Nephron (organoid): ENCODE data around the gene CST8.

Experiments
- H3K27ac Mint-ChIP-seq, 3 experiments: 2 replicates each; pipeline ENCODE4 v1.8.0; 2020; ENCODE audit warnings: mixed read lengths in 3 of 3, mild to moderate bottlenecking in 2 of 3, moderate library complexity in 1 of 3
- H3K27me3 Mint-ChIP-seq: 2 replicates; pipeline ENCODE4 v1.8.0; 2021; ENCODE audit warnings: low read depth, mild to moderate bottlenecking, moderate library complexity, mixed read lengths
- H3K36me3 Mint-ChIP-seq: 2 replicates; pipeline ENCODE4 v1.8.0; 2020; ENCODE audit warnings: low read depth, mixed read lengths
- H3K4me1 Mint-ChIP-seq: 2 replicates; pipeline ENCODE4 v1.8.0; 2020; ENCODE audit warnings: mixed read lengths
- H3K4me3 Mint-ChIP-seq, 3 experiments: 2 replicates each; pipeline ENCODE4 v1.8.0; 2020; ENCODE audit warnings: mild to moderate bottlenecking in 3 of 3, mixed read lengths in 3 of 3, moderate library complexity in 2 of 3
- H3K9me3 Mint-ChIP-seq: 2 replicates; pipeline ENCODE4 v1.8.0; 2020; ENCODE audit warnings: mixed read lengths
- CTCF ChIP-seq, 3 experiments: fragments of 200-600 bp; sonication (generic); IDR thresholded peaks; one replicate each; pipeline ENCODE4 v1.5.0; 2021; ENCODE audit warnings: antibody characterized with exemption in 3 of 3; ENCODE audit not compliant: unreplicated experiment in 3 of 3

Gene CST8

GRCh38 chr20:23528867-23529431, 38.0 kb downstream of the CST8 start:
- H3K4me3 Mint-ChIP-seq: no peak overlapping the region
- no peaks in the 10 kb centered on the region for H3K36me3 Mint-ChIP-seq
- H3K27ac Mint-ChIP-seq: no peak overlapping the region
- no peak for TF ChIP-seq CTCF (IDR thresholded peaks at IDR 0.05; ENCODE audit: unreplicated experiment in 3 of 3)
- H3K27me3 Mint-ChIP-seq: peaks cover 3% of the 10 kb centered on the region
- H3K9me3 Mint-ChIP-seq: peaks cover 10% of the 10 kb centered on the region
- H3K4me1 Mint-ChIP-seq: no peaks in the 10 kb centered on the region

- H3K9me3 Mint-ChIP-seq: peaks cover 10% of the 10 kb centered on the region
- H3K4me3 Mint-ChIP-seq: no peak overlapping the region
- H3K27ac Mint-ChIP-seq: no peak overlapping the region
- H3K27me3 Mint-ChIP-seq: peaks cover 3% of the 10 kb centered on the region
- no peaks in the 10 kb centered on the region for H3K36me3 Mint-ChIP-seq
- no peaks in the 10 kb centered on the region for H3K4me1 Mint-ChIP-seq
- no peak for TF ChIP-seq CTCF (IDR thresholded peaks at IDR 0.05; ENCODE audit: unreplicated experiment in 3 of 3)
Measured at GRCh38 chr20:23530937-23531567, 40.1 kb downstream of the CST8 start.

- Mint-ChIP-seq H3K4me1 (no peaks in the 10 kb centered on the region), H3K27me3 (peaks cover 3% of the 10 kb centered on the region), H3K4me3 (no peak overlapping the region), H3K27ac (no peak overlapping the region), H3K9me3 (peaks cover 8% of the 10 kb centered on the region), H3K36me3 (no peaks in the 10 kb centered on the region)
- TF ChIP-seq CTCF (IDR thresholded peaks at IDR 0.05; ENCODE audit: unreplicated experiment in 3 of 3): no peak
Measured at GRCh38 chr20:23532533-23532932, 41.6 kb downstream of the CST8 start.

GRCh38 chr20:23533161-23533560, 42.2 kb downstream of the CST8 start:
- H3K4me1 Mint-ChIP-seq: no peaks in the 10 kb centered on the region
- TF ChIP-seq CTCF (IDR thresholded peaks at IDR 0.05; ENCODE audit: unreplicated experiment in 3 of 3): no peak
- H3K36me3 Mint-ChIP-seq: no peaks in the 10 kb centered on the region
- H3K27me3 Mint-ChIP-seq: peaks cover 2% of the 10 kb centered on the region
- peaks cover 6% of the 10 kb centered on the region for H3K9me3 Mint-ChIP-seq
- no peak overlapping the region for H3K27ac Mint-ChIP-seq
- no peak overlapping the region for H3K4me3 Mint-ChIP-seq

GRCh38 chr20:23534801-23535593, 44.1 kb downstream of the CST8 start:
- no peak overlapping the region for H3K4me3 Mint-ChIP-seq
- H3K4me1 Mint-ChIP-seq: no peaks in the 10 kb centered on the region
- TF ChIP-seq CTCF (IDR thresholded peaks at IDR 0.05; ENCODE audit: unreplicated experiment in 3 of 3): no peak
- no peaks in the 10 kb centered on the region for H3K36me3 Mint-ChIP-seq
- peaks cover 3% of the 10 kb centered on the region for H3K27me3 Mint-ChIP-seq
- H3K9me3 Mint-ChIP-seq: peaks cover 4% of the 10 kb centered on the region
- no peak overlapping the region for H3K27ac Mint-ChIP-seq
